Progenitor cell of endocrine pancreas (in vitro differentiated cells): ENCODE data around the gene CKS2. TPM values are rescaled to one million over a fixed set of nuclear protein-coding genes. Genes with fewer than 3 reads are reported as not detected.

Source experiments
- DNase-seq: peaks from one replicate; pipeline ENCODE4 v3.0.0; 2021; ENCODE audit warnings: low spot score; ENCODE audit not compliant: unreplicated experiment
- H3K27ac Mint-ChIP-seq: 2 replicates; pipeline ENCODE4 v1.8.0; 2021; ENCODE audit warnings: mild to moderate bottlenecking, moderate library complexity, mixed read lengths
- H3K27me3 Mint-ChIP-seq: 2 replicates; pipeline ENCODE4 v1.8.0; 2021; ENCODE audit warnings: mixed read lengths
- H3K36me3 Mint-ChIP-seq: 2 replicates; pipeline ENCODE4 v1.8.0; 2022; ENCODE audit warnings: mixed read lengths; ENCODE audit not compliant: insufficient read depth
- H3K4me1 Mint-ChIP-seq: 2 replicates; pipeline ENCODE4 v1.8.0; 2021; ENCODE audit warnings: low read depth, mixed read lengths
- H3K4me3 Mint-ChIP-seq: 2 replicates; pipeline ENCODE4 v1.8.0; 2021; ENCODE audit warnings: low read depth, mild to moderate bottlenecking, moderate library complexity, mixed read lengths
- H3K9me3 Mint-ChIP-seq: 2 replicates; pipeline ENCODE4 v1.8.0; 2021; ENCODE audit warnings: low read depth, mixed read lengths
- total RNA-seq: library from RNA; stranded (reverse); gene quantifications from 2 replicates; pipeline ENCODE4 v1.2.1, GENCODE V29; 2021
- TF ChIP-seq, protein P1 (sequence below): fragments of 200-600 bp; sonication (generic); IDR thresholded peaks from one replicate; pipeline ENCODE4 v1.5.0; 2021; ENCODE audit warnings: antibody characterized with exemption, mild to moderate bottlenecking; ENCODE audit not compliant: unreplicated experiment

Gene CKS2
- total RNA-seq, 1 donor from 2014 or later, result 99.1 TPM

DNA sequence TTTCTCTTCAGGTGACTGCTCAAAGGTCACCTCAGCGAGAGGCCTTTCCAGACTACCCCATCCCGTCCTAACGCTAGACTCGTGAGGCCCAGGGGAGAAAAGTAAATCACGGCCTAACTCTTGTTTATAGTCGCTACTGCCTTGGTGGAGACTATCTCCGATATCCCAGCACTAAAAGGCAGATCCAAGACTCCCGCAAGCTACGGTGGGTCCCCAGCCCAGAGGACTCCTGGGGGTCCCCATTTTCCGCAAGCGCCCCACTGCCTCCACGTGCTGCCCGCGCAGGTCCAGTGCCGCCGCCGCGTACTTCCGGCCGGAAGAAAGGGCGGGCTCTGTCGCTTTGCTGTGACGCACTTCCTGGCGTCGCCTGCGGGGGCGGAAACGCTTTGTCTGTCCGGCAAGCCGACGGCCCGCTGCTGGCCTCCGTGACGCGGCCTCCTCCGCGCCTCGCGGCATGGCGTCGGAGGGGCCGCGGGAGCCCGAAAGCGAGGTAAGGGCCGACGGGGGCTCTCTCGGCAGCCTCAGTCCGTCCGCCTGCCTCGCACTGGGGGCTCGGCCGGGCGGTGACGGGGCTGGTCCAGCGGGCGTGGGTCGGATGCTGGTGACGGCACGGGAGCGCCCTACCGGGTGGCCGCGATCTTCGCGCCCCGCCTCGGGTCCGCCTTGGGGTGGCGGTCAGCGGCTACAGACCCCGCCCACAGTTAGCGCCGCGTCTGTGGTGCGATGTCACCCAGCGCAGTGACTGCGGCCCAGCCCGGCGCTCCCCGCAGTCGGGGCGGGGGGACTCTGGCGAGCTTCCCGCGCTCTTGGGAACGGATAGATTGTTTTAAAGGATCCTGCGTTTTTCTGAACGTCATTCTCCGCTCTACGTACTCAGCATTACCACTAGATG is 7.4 kb downstream of the CKS2 start, which contains the start of gene SECISBP2:
Gene SECISBP2 (plus strand): TSS at position 378 of the 892 bp plus-strand sequence. CDS start 77 bp downstream, at position 455.
- DNase-seq, result peak; percentile 85
- peaks cover 36% of the 10 kb centered on the region for H3K4me1 Mint-ChIP-seq
- peak within 1 kb of the TSS; percentile 78 for H3K4me3 Mint-ChIP-seq
- no peaks in the 10 kb centered on the region for H3K27me3 Mint-ChIP-seq
- peaks cover 12% of the 10 kb centered on the region for H3K36me3 Mint-ChIP-seq
- peak within 1 kb of the TSS; percentile 98 for H3K27ac Mint-ChIP-seq
- TF ChIP-seq, protein P1, sequence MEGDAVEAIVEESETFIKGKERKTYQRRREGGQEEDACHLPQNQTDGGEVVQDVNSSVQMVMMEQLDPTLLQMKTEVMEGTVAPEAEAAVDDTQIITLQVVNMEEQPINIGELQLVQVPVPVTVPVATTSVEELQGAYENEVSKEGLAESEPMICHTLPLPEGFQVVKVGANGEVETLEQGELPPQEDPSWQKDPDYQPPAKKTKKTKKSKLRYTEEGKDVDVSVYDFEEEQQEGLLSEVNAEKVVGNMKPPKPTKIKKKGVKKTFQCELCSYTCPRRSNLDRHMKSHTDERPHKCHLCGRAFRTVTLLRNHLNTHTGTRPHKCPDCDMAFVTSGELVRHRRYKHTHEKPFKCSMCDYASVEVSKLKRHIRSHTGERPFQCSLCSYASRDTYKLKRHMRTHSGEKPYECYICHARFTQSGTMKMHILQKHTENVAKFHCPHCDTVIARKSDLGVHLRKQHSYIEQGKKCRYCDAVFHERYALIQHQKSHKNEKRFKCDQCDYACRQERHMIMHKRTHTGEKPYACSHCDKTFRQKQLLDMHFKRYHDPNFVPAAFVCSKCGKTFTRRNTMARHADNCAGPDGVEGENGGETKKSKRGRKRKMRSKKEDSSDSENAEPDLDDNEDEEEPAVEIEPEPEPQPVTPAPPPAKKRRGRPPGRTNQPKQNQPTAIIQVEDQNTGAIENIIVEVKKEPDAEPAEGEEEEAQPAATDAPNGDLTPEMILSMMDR, result peak; percentile 84
- H3K9me3 Mint-ChIP-seq, result no peaks in the 10 kb centered on the region

DNA sequence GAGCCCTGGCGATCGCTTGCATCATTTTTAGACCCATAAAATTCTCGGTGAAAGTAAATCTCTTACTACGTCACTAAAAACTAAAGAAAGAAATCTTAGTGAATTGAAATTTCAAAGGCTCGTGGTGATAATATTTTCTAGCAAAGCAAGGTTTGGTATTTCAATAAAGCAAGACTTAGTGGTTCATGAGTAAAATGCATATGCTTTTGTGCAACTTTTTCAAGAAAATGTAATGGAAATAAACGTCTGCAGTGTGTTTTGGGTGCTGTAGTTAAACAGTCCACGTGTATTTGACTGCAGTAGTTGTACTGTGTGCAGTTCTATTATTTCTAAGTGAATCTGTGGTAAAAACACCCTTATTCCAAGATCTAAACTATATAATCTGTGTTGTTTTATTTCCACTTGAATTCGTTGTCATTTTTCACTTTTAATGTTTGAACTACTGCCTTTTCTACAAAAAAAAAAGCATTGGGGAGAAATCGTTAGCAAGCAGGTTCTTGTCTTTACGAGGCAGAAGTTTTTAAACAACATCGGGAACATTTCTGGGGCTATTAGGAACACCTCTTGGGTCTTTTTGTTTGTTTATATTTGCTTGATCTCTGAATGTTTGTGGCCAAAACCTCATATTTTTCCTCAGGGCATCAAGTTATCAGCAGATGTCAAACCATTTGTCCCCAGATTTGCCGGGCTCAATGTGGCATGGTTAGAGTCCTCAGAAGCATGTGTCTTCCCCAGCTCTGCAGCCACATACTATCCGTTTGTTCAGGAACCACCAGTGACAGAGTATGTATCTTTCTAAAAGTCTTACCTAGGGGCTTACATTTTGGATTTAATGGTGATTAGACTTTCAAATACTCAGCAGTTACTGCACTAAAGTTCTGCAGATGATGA is 8.3 kb downstream of the CKS2 start:
- Mint-ChIP-seq H3K9me3 (no peaks in the 10 kb centered on the region), H3K4me1 (peaks cover 29% of the 10 kb centered on the region), H3K36me3 (peaks cover 12% of the 10 kb centered on the region), H3K4me3 (peak overlapping the region; percentile 78), H3K27me3 (no peaks in the 10 kb centered on the region), H3K27ac (peak overlapping the region; percentile 95)
- TF ChIP-seq, protein P1, result peak; percentile 18
- DNase-seq, result no peak

DNA sequence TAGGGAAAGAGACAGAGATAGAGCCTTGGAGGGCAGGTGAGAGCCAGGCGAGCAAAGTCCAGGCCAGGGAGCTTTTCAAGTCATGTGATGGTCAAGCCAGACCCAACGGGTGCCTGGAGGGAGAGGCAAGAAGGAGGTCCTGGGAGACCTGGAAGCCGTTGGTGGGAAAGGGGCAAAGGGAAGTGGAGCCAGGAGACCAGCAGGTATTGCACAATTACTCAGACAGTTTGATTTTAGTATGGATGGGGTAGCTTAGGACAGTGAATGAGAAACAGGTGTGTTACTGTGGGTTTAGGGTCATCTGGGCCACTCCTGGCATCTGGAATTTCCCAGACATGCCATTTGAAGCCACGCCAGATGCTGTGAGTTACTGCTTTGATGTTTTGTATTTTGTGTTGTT is 12.4 kb downstream of the CKS2 start:
- TF ChIP-seq, protein P1, result no peak
- Mint-ChIP-seq H3K4me3 (no peak overlapping the region), H3K36me3 (no peaks in the 10 kb centered on the region), H3K27me3 (no peaks in the 10 kb centered on the region), H3K4me1 (peaks cover 21% of the 10 kb centered on the region), H3K27ac (peak overlapping the region; percentile 30), H3K9me3 (no peaks in the 10 kb centered on the region)
- no peak for DNase-seq

DNA sequence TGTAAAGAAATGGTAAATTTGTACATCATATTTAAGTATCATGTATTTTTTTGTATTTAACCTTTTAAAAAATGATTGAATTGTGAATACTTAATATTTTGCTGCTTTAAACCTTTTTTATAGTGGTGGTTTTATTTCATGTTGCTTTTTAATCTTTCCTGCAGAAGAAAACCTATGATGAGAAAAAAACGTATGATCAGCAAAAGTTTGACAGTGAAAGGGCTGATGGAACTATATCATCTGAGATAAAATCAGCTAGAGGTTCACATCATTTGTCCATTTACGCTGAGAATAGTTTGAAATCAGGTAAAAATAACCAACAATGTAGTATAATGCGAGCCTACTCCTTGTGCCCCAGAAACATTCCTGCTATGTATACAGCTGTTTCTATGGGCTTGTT is 14.7 kb downstream of the CKS2 start:
- Mint-ChIP-seq H3K27me3 (no peaks in the 10 kb centered on the region), H3K9me3 (no peaks in the 10 kb centered on the region), H3K27ac (no peak overlapping the region), H3K4me3 (no peak overlapping the region), H3K36me3 (peaks cover 7% of the 10 kb centered on the region), H3K4me1 (peaks cover 10% of the 10 kb centered on the region)
- TF ChIP-seq, protein P1, result no peak
- no peak for DNase-seq

DNA sequence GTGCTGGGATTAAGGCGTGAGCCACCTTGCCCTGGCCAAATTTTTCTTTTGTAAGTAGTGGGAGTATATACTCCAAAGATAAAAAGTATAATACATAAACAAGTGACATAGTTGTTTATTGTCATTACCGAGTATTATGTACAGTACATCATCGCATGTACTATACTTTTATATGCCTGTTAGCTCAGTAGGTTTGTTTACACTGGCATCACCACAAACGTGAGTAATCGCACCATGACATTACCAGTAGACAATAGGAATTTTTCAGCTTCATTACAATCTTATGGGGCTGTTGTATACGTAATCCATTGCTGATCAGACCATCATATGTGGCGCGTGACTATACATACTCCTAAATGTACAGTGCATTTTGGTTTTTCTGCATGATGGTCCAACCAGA is 17.1 kb downstream of the CKS2 start:
- H3K9me3 Mint-ChIP-seq, result no peaks in the 10 kb centered on the region
- no peaks in the 10 kb centered on the region for H3K27me3 Mint-ChIP-seq
- peaks cover 10% of the 10 kb centered on the region for H3K36me3 Mint-ChIP-seq
- H3K27ac Mint-ChIP-seq, result no peak overlapping the region
- DNase-seq, result no peak
- TF ChIP-seq, protein P1, result no peak
- no peak overlapping the region for H3K4me3 Mint-ChIP-seq
- H3K4me1 Mint-ChIP-seq, result peaks cover 6% of the 10 kb centered on the region
